GM21528 (cell line): Measurements from ENCODE around the gene IGSF9B.

ENCODE experiments used
- ATAC-seq: cut with Tn5 transposase; IDR thresholded peaks from one replicate; pipeline ENCODE4 v1.9.1; 2021; ENCODE audit warnings: mild to moderate bottlenecking, moderate library complexity; ENCODE audit not compliant: unreplicated experiment, low FRiP score

Gene IGSF9B

DNA sequence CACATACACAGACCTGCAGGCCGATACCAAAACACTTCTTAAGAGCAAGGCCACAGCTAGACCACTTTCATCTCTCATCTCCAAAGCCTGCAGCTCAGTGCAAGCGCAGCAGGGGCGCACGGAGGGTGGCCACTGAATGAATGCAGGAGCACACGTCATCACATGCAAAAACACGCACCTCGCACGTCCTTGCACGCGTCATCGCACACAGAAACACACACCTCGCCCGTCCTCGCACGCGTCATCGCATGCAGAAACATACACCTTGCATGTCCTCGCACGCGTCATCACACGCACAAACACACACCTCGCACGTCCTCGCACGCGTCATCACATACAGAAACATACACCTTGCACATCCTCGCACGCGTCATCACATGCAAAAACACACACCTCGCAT, 17.2 kb downstream of the IGSF9B start:
- no peak for ATAC-seq

DNA sequence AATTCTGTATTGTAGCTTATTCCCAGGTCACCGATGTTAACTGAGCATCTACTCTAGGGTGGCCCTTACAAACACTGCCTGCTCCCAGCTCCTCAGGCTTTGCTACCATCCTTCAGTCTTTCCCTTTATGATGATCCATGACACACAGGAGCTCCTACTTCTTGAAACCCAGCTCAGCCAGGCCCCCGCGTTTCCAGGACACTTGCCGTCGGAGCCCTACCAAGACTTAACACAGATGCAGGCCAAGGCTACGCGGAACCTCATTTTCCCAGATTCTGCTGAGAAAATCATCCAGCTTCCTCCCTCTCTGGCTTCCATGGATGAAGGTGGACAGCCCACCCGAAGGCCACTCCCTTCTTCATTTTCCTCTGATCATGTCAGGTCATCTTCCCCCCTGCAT, 18.6 kb downstream of the IGSF9B start:
- no peak for ATAC-seq

DNA sequence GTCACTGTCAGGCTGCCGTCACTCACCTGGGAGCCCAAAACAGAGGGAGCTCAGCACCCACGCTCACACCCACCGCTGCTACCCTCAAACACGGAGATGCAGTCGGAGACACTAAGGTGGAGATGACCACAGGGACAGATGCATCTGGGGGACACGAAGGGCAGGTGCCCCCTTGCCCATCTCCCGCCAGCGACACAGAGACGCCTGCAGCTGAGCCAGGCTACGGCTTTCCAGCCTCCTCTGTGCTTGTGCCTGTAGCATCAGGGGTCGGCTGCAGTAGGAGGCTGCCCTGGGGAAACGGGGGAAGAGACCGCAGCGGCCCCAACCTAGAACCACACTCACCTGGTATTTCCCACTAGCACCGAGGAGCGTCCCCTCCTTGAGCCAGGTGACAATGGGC, 19.3 kb downstream of the IGSF9B start:
- no peak for ATAC-seq

DNA sequence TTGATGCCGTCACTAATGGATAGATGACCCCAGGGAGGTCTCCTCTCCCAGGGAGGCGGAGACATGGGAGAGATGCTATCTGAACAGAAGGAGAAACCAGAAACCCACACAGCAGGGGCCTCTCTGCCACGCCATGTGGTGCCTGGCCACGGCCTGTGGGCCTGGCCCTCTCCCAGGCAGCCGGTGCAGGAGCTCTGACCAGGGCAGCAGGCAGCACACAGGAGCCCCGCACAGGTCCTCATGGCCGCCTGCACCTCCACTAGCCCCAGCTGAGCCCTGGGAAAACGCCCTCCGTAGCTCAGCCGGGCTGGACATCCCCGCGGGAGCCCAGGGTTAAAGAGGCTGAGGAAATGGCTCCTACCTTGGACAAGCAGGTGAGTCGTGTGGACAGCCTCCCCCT, 19.8 kb downstream of the IGSF9B start:
- ATAC-seq, result no peak

- no peak for ATAC-seq
Measured at GRCh38 chr11:133936592-133936991, 20.2 kb downstream of the IGSF9B start.

DNA sequence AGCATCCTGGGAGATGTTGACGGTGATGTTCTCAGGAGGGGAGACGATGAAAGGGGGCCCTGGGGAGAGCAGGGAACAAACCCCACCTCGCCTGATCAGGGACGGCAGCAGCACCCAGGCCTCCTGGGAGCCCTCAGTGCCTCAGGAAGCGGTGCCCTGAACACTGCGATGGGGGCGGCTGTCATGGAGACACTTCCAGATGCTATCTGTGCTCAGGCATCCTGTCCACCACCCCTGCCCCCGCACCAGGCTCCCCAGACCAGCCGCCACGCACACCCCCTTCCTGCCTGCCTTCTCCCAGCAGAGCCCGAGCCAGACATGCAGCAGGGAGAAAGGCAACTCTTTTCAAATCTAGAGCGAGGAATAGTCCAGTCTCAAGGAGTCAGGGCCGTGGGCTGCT, 20.6 kb downstream of the IGSF9B start:
- no peak for ATAC-seq

DNA sequence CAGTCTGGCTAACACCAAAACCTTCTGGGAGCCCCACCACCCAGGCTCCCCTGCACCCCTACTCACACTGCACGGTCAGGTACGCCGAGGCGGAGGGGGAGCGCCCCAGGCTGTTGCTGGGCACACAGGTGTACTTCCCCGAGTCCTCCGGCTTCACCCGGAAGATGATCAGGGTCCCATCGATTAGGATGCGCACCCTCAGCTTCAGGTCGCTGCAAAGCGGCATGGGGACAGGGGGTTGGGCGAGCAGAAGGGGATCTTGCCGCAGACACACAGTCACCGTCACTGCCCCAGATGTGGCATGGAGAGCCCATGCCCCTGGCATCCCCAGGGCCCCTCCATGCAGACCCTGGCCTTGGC, 21.2 kb downstream of the IGSF9B start:
- ATAC-seq, result no peak

GRCh38 chr11:133934599-133935550, 21.9 kb downstream of the IGSF9B start:
- ATAC-seq, result no peak

DNA sequence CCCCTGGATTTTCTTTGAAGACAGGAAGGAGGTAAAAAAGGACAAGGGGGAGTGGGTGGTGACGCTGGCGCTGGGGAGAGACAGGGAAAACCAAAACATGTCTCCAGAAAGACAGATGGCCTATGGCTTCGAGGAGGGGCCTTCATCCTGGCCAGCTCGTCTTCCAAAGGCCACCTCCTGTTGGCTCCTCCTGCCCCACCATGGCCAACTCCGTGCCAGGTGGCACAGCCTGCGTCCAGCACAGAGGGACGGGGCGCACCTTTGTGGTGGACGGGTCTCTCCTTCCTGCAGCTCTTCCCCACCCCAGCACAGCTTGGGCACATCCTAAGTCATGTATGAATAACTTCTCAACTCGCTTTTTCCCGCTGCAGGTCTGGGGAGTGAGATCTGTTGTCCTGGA, 22.7 kb downstream of the IGSF9B start:
- ATAC-seq, result no peak

DNA sequence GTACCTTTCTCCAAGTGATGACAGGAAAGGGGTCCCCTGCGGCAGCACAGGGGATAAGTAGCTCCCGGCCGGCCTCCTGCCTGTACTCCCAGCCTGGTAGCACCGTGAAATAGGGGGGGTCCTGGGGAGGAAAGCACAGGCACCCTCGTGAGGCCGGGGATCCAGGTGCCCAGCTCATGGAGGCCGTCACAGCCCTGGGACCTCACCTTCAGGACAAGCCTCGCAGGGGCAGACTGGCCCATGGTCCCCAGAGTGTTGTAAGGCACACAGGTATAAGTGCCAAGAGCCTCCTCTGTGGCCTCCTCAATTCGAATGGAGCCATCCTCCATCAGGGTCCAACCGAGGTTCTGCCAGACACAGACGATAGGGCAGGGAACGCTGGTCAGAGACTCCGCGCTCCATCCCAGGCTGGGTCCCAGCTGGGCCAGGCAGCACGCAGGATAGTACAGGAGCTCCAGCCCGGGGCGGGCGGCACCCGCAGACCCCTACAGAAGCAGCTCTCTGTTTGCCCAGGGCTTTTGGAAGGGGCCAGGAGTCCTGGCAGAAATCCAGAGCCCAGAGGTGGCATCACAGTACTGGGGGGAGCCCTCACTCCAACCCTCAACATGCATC, 25.2 kb downstream of the IGSF9B start:
- no peak for ATAC-seq

DNA sequence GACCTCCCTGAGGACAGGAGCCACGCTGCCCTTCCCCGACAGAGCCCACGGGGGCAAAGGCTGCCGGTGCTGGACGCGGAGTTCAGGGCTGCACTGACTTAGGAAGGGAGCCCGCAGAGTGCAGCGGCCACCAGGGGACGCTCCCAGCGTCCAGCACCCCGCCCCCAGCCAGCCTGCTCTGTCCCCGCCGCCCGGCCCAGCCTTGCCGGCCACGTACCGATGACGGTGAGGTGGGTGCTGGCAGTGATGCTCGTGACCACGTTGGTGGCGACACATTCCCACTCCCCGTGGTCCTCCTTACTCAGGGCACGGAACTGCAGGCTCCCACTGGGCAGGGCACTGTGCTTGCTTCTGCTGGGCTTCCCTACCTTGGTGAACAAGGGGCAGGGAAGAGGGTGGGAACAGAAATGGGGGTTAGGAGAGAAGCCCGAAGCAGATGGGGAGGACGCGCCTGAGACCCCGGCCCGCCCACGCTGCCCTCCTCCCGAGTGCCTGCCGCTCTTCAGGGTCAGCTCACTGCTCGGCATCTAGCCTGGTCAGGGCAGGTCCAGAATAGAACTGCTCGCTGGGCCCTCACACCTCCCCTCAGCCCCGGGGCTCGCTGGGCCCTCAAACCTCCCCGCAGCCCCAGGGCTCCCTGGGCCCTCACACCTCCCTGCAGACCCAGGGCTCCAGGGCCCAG, 25.9 kb downstream of the IGSF9B start:
- no peak for ATAC-seq

GRCh38 chr11:133930053-133930766, 26.6 kb downstream of the IGSF9B start:
- no peak for ATAC-seq

DNA sequence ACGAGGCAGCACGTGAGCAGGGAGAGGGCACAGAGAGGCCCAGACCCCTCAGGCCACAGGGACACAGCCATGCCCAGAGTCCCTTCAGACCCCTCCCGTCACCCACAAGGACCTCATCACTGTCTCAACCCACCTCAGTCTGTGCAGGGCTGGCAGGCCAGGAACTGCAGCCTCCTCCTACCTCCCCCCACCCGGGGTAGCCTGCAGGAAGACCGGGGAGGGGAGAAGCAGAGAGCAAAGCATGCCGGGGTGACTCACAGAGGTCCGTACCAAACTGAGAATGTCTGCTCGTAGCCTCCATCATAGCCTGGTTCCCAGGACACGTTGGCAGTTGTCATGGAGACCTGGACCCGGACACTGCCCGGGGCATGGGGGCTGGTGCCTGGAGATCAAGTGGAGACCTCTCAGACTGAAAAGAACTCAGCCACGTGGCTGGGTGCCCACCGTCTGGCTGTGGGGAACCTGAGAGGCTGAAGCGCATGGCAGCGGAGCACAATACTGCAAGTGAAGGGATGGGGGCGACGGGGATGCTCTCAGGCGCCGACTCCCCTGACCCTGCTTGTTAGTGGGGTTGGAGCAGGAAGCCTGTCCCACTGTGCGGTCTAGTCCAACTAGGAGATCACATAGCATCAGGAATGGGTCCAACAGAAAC, 27.2 kb downstream of the IGSF9B start:
- ATAC-seq, result no peak

- no peak for ATAC-seq
Measured at GRCh38 chr11:133928628-133929059, 28.1 kb downstream of the IGSF9B start.

GRCh38 chr11:133927690-133928627, 28.8 kb downstream of the IGSF9B start:
- ATAC-seq, result peak; percentile 88

GRCh38 chr11:133926466-133927246, 30.1 kb downstream of the IGSF9B start:
- no peak for ATAC-seq

DNA sequence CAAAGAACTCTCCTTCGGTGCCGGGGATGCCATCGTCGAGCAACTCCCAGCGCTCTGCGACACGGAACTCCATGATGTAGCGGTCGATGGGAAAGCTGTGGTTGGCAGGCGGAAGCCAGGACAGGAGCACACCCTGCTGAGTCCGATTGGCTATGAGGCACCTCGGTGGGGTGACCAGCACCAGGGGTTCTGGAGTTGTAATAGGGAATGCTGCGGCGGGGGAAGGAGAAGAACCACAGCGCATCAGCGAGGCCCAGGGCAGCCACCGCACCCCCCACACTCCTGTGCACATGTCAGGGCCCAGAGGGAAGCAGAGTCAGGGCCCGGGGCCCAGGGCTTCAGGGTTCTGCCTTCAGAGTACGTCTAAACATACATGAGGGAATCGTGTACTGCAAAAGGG, 31.0 kb downstream of the IGSF9B start:
- ATAC-seq, result no peak

DNA sequence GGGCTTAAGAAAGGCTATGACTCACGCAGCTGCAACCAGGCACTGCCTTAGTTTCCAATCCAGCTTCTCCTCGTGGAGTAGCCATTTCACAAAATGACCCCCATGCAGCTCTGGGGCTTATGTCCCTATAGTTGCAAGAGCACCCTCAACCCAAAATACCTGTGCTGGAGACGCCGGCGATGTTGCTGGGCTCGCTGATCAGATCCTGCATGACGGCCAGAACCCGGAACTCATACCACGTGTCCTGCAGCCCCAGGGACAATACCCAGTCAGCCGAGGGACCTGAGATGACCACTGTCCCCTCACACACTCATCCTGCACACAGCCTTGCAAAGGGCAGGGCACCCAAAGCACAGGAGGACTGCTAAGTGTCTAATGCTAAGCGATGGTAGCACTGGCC, 32.1 kb downstream of the IGSF9B start:
- ATAC-seq, result no peak
